Measurements from ENCODE around the gene DTWD2. TPM values are rescaled to one million over a fixed set of nuclear protein-coding genes. Genes with fewer than 3 reads are reported as not detected.
"Not testable (repeated sequence)": the region's sequence is repeated elsewhere in the genome, so short reads cannot be mapped to it uniquely, and the experiment has no call there.

The DTWD2 gene
- total RNA-seq, 1 donor, result 11.6 TPM

GRCh38 chr5:118863345-118863744, 125.0 kb downstream of the DTWD2 start:
- DNase-seq (ENCODE audit: insufficient read length, low spot score, missing footprints), result peak; percentile 49
- Histone ChIP-seq H4K20me1 (ENCODE audit: insufficient read depth, low read length) (no peaks in the 10 kb centered on the region), H3K27me3 (ENCODE audit: insufficient read depth, low read length) (no peaks in the 10 kb centered on the region), H3K27ac (ENCODE audit: low read depth, low read length) (no peak overlapping the region), H2AFZ (ENCODE audit: low read length) (no peak overlapping the region), H3K4me3 (ENCODE audit: insufficient read depth, low read length) (no peak overlapping the region), H3K9me3 (ENCODE audit: low read depth, low read length) (no peaks in the 10 kb centered on the region), H3K4me1 (ENCODE audit: insufficient read depth, low read length) (peaks cover 14% of the 10 kb centered on the region), H3K4me2 (ENCODE audit: insufficient read depth, low read length) (no peak overlapping the region), H3K36me3 (ENCODE audit: insufficient read depth, low read length) (no peaks in the 10 kb centered on the region), H3K79me2 (ENCODE audit: insufficient read depth, low read length) (no peaks in the 10 kb centered on the region)
- TF ChIP-seq CTCF (IDR thresholded peaks at IDR 0.05; ENCODE audit: extremely low read depth, low read depth, low read length), result no peak

- no peak overlapping the region for H3K4me3 ChIP-seq (ENCODE audit: insufficient read depth, low read length)
- H3K4me1 ChIP-seq (ENCODE audit: insufficient read depth, low read length), result peaks cover 14% of the 10 kb centered on the region
- DNase-seq (ENCODE audit: insufficient read length, low spot score, missing footprints), result no peak
- H2AFZ ChIP-seq (ENCODE audit: low read length), result no peak overlapping the region
- H4K20me1 ChIP-seq (ENCODE audit: insufficient read depth, low read length), result no peaks in the 10 kb centered on the region
- H3K79me2 ChIP-seq (ENCODE audit: insufficient read depth, low read length), result no peaks in the 10 kb centered on the region
- H3K9me3 ChIP-seq (ENCODE audit: low read depth, low read length), result no peaks in the 10 kb centered on the region
- H3K27me3 ChIP-seq (ENCODE audit: insufficient read depth, low read length), result no peaks in the 10 kb centered on the region
- TF ChIP-seq CTCF (IDR thresholded peaks at IDR 0.05; ENCODE audit: extremely low read depth, low read depth, low read length), result no peak
- no peaks in the 10 kb centered on the region for H3K36me3 ChIP-seq (ENCODE audit: insufficient read depth, low read length)
- H3K27ac ChIP-seq (ENCODE audit: low read depth, low read length), result no peak overlapping the region
- H3K4me2 ChIP-seq (ENCODE audit: insufficient read depth, low read length), result no peak overlapping the region
Measured at GRCh38 chr5:118862596-118862995, 125.8 kb downstream of the DTWD2 start.

- DNase-seq (ENCODE audit: insufficient read length, low spot score, missing footprints), result no peak
- no peak overlapping the region for H3K4me3 ChIP-seq (ENCODE audit: insufficient read depth, low read length)
- H4K20me1 ChIP-seq (ENCODE audit: insufficient read depth, low read length), result no peaks in the 10 kb centered on the region
- no peak overlapping the region for H3K27ac ChIP-seq (ENCODE audit: low read depth, low read length)
- H3K4me2 ChIP-seq (ENCODE audit: insufficient read depth, low read length), result no peak overlapping the region
- no peaks in the 10 kb centered on the region for H3K9me3 ChIP-seq (ENCODE audit: low read depth, low read length)
- no peak for TF ChIP-seq CTCF (IDR thresholded peaks at IDR 0.05; ENCODE audit: extremely low read depth, low read depth, low read length)
- H3K27me3 ChIP-seq (ENCODE audit: insufficient read depth, low read length), result no peaks in the 10 kb centered on the region
- H3K36me3 ChIP-seq (ENCODE audit: insufficient read depth, low read length), result no peaks in the 10 kb centered on the region
- no peaks in the 10 kb centered on the region for H3K79me2 ChIP-seq (ENCODE audit: insufficient read depth, low read length)
- H3K4me1 ChIP-seq (ENCODE audit: insufficient read depth, low read length), result peaks cover 4% of the 10 kb centered on the region
- H2AFZ ChIP-seq (ENCODE audit: low read length), result no peak overlapping the region
Measured at GRCh38 chr5:118857700-118858099, 130.6 kb downstream of the DTWD2 start.

- Histone ChIP-seq H3K4me3 (ENCODE audit: insufficient read depth, low read length) (no peak overlapping the region), H3K27ac (ENCODE audit: low read depth, low read length) (no peak overlapping the region), H3K27me3 (ENCODE audit: insufficient read depth, low read length) (no peaks in the 10 kb centered on the region), H3K79me2 (ENCODE audit: insufficient read depth, low read length) (no peaks in the 10 kb centered on the region), H3K4me2 (ENCODE audit: insufficient read depth, low read length) (no peak overlapping the region), H3K9me3 (ENCODE audit: low read depth, low read length) (no peaks in the 10 kb centered on the region), H4K20me1 (ENCODE audit: insufficient read depth, low read length) (no peaks in the 10 kb centered on the region), H3K4me1 (ENCODE audit: insufficient read depth, low read length) (no peaks in the 10 kb centered on the region), H2AFZ (ENCODE audit: low read length) (no peak overlapping the region), H3K36me3 (ENCODE audit: insufficient read depth, low read length) (no peaks in the 10 kb centered on the region)
- TF ChIP-seq CTCF (IDR thresholded peaks at IDR 0.05; ENCODE audit: extremely low read depth, low read depth, low read length), result no peak
- DNase-seq (ENCODE audit: insufficient read length, low spot score, missing footprints), result no peak
Measured at GRCh38 chr5:118854819-118855218, 133.5 kb downstream of the DTWD2 start.

GRCh38 chr5:118851785-118852184, 136.6 kb downstream of the DTWD2 start:
- not testable (repeated sequence) for H3K27ac ChIP-seq (ENCODE audit: low read depth, low read length); H3K4me2 ChIP-seq (ENCODE audit: insufficient read depth, low read length); H3K79me2 ChIP-seq (ENCODE audit: insufficient read depth, low read length); H3K36me3 ChIP-seq (ENCODE audit: insufficient read depth, low read length); H2AFZ ChIP-seq (ENCODE audit: low read length); H3K9me3 ChIP-seq (ENCODE audit: low read depth, low read length); H3K4me1 ChIP-seq (ENCODE audit: insufficient read depth, low read length); H4K20me1 ChIP-seq (ENCODE audit: insufficient read depth, low read length); DNase-seq (ENCODE audit: insufficient read length, low spot score, missing footprints); H3K4me3 ChIP-seq (ENCODE audit: insufficient read depth, low read length); H3K27me3 ChIP-seq (ENCODE audit: insufficient read depth, low read length)

GRCh38 chr5:118849507-118849906, 138.8 kb downstream of the DTWD2 start:
- not testable (repeated sequence) for H3K4me2 ChIP-seq (ENCODE audit: insufficient read depth, low read length); H2AFZ ChIP-seq (ENCODE audit: low read length); H4K20me1 ChIP-seq (ENCODE audit: insufficient read depth, low read length); H3K36me3 ChIP-seq (ENCODE audit: insufficient read depth, low read length); H3K4me1 ChIP-seq (ENCODE audit: insufficient read depth, low read length); H3K9me3 ChIP-seq (ENCODE audit: low read depth, low read length); H3K79me2 ChIP-seq (ENCODE audit: insufficient read depth, low read length); H3K27ac ChIP-seq (ENCODE audit: low read depth, low read length); H3K27me3 ChIP-seq (ENCODE audit: insufficient read depth, low read length); DNase-seq (ENCODE audit: insufficient read length, low spot score, missing footprints); H3K4me3 ChIP-seq (ENCODE audit: insufficient read depth, low read length)

Data from osteoblast (primary cell).